H1 (cell line): Measurements from ENCODE around the gene LAMC3.

ENCODE experiments used
- GTF2F1 ChIP-seq: IDR thresholded peaks from 2 replicates; pipeline ENCODE4 v1.6.1; 2012; ENCODE audit warnings: low read depth, low read length, improper control_type of control experiment, borderline replicate concordance
- TEAD4 ChIP-seq: IDR thresholded peaks from 2 replicates; pipeline ENCODE4 v1.6.1; 2012; ENCODE audit warnings: low read depth, low read length, inconsistent platforms, mixed read lengths
- TF ChIP-seq, protein P1 (sequence below), 3 experiments: IDR thresholded peaks; 1 replicate in 2 of 3; 2 replicates in 1 of 3; pipeline versions ENCODE4 v1.5.1 to v1.6.1; 2011; ENCODE audit warnings: low read length in 3 of 3, mild to moderate bottlenecking in 3 of 3, inconsistent platforms in 2 of 3, low read depth in 1 of 3, moderate library complexity in 1 of 3; ENCODE audit not compliant: insufficient read depth in 1 of 3; ENCODE audit errors: control extremely low read depth in 1 of 3

DNA sequence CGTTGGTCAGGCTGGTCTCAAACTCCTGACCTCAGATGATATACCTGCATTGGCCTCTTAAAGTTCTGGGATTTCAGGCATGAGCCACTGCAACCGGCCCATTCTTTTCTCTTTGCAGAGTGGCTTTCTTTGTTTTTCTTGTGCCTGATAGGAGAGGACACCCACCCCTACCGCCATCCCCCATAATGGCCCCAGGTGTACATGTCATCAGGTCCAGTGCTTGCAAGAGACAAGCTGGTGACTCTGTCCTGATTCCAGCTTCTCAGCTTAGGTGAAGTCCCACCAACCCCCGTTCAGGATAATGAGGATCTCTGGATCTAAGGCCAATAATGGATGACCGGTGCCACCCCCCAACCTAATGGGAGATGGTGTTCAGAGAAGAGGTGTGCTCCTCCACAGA, 85.0 kb downstream of the LAMC3 start:
- TF ChIP-seq TEAD4 (no peak), GTF2F1 (no peak)
- TF ChIP-seq, protein P1, sequence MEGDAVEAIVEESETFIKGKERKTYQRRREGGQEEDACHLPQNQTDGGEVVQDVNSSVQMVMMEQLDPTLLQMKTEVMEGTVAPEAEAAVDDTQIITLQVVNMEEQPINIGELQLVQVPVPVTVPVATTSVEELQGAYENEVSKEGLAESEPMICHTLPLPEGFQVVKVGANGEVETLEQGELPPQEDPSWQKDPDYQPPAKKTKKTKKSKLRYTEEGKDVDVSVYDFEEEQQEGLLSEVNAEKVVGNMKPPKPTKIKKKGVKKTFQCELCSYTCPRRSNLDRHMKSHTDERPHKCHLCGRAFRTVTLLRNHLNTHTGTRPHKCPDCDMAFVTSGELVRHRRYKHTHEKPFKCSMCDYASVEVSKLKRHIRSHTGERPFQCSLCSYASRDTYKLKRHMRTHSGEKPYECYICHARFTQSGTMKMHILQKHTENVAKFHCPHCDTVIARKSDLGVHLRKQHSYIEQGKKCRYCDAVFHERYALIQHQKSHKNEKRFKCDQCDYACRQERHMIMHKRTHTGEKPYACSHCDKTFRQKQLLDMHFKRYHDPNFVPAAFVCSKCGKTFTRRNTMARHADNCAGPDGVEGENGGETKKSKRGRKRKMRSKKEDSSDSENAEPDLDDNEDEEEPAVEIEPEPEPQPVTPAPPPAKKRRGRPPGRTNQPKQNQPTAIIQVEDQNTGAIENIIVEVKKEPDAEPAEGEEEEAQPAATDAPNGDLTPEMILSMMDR (IDR thresholded peaks at IDR 0.05; ENCODE audit: control extremely low read depth in 1 of 3, insufficient read depth in 1 of 3, low read depth in 1 of 3, low read length in 3 of 3) = no peak
